Thyroid gland (tissue), 4 donors: ENCODE results near the gene GRIN2A. TPM values are rescaled to one million over a fixed set of nuclear protein-coding genes. Genes with fewer than 3 reads are reported as not detected.

Source experiments
- DNase-seq, 2 donors: peaks; one replicate each; pipeline ENCODE4 v3.0.0-alpha.2; 2019
- H3K27ac ChIP-seq, 3 donors: fragments of 200-600 bp; sonication (generic); 1 replicate in 2 of 3; 2 replicates in 1 of 3; pipeline ENCODE4 v1.5.1; 2016 to 2019; ENCODE audit warnings: mild to moderate bottlenecking in 1 of 3, moderate library complexity in 1 of 3
- H3K27me3 ChIP-seq: fragments of 200-600 bp; sonication (generic); one replicate; pipeline ENCODE4 v1.5.1; 2019
- H3K36me3 ChIP-seq, 2 donors: fragments of 200-600 bp; sonication (generic); one replicate each; pipeline ENCODE4 v1.5.1; 2016 to 2019
- H3K4me1 ChIP-seq, 2 donors: fragments of 200-600 bp; sonication (generic); one replicate each; pipeline ENCODE4 v1.5.1; 2017 to 2019
- H3K4me3 ChIP-seq, 3 donors: fragments of 200-600 bp; sonication (generic); replicated peaks in 1 of 3; 1 replicate in 2 of 3; 2 replicates in 1 of 3; pipeline ENCODE4 v1.5.1; 2016; ENCODE audit warnings: mild to moderate bottlenecking in 1 of 3
- H3K9me3 ChIP-seq: fragments of 200-600 bp; sonication (generic); one replicate; pipeline ENCODE4 v1.5.1; 2017
- POLR2A ChIP-seq, 2 donors: fragments of 450-650 bp; IDR thresholded peaks; one replicate each; pipeline ENCODE4 v1.6.1; 2017; ENCODE audit warnings: antibody characterized with exemption in 2 of 2, mild to moderate bottlenecking in 2 of 2, moderate library complexity in 1 of 2
- WGBS, 2 donors: methylation state at CpG; one replicate each; pipeline ENCODE4 v1.1.5; 2017; 5-methylcytosine and 5-hydroxymethylcytosine counted together
- intact Hi-C: fragments of 100-400 bp; cut with DNase I; formaldehyde crosslinking; loops from one replicate; pipeline ENCODE4 v1.15.1; 2023
- total RNA-seq, 4 donors: library from RNA; depleted of rRNA; stranded (reverse); fragments of >200 nt; gene quantifications; one replicate each; pipeline ENCODE4 v1.2.3, GENCODE V29; 2016
- TF ChIP-seq, protein P1 (sequence below), 6 experiments: fragments of 200-600 bp in 3 of 6; fragments of 450-650 bp in 3 of 6; sonication (generic) in 3 of 6; IDR thresholded peaks; one replicate each; pipeline ENCODE4 v1.5.1; 2016 to 2019; ENCODE audit warnings: antibody characterized with exemption in 6 of 6, mild to moderate bottlenecking in 2 of 6, inconsistent platforms in 1 of 6, moderate library complexity in 1 of 6

GRIN2A gene
- total RNA-seq, 4 donors from 2014 or later: 0.11 to 1.3 (median 0.53) TPM

DNA sequence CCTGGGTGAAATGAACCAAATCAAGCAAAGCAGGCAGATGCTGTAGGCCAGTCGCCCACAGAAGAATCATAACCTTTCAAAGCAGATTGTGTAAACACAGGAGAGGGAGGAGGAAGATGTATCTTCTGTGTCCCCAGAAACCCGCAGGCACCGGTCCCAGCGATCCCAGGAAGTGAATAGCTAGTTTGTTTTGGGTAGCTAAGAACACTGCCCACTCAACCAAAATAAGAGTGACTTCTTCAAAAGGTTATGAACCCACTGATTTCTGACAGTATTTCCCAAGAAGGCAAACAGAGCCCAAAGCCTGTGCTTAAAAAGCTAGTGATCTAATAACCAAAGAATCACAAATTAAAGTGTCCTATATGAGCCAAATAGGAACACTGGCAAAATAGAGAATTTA lies 67.8 kb downstream of the GRIN2A start:
- TF ChIP-seq, protein P1, sequence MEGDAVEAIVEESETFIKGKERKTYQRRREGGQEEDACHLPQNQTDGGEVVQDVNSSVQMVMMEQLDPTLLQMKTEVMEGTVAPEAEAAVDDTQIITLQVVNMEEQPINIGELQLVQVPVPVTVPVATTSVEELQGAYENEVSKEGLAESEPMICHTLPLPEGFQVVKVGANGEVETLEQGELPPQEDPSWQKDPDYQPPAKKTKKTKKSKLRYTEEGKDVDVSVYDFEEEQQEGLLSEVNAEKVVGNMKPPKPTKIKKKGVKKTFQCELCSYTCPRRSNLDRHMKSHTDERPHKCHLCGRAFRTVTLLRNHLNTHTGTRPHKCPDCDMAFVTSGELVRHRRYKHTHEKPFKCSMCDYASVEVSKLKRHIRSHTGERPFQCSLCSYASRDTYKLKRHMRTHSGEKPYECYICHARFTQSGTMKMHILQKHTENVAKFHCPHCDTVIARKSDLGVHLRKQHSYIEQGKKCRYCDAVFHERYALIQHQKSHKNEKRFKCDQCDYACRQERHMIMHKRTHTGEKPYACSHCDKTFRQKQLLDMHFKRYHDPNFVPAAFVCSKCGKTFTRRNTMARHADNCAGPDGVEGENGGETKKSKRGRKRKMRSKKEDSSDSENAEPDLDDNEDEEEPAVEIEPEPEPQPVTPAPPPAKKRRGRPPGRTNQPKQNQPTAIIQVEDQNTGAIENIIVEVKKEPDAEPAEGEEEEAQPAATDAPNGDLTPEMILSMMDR (IDR thresholded peaks at IDR 0.05): no peak
- no peak for TF ChIP-seq POLR2A (IDR thresholded peaks at IDR 0.05)
- intact Hi-C loops: no loop called here
- 6 to 16% methylated on average over 4 of the region's 4 CpGs for WGBS, 2 donors
- peaks cover 16 to 24% of the 10 kb centered on the region in 2 donors for H3K4me1 ChIP-seq
- H3K27ac ChIP-seq: peak overlapping the region; percentile 81 to 85 (median 83)
- DNase-seq: peak; percentile 76 to 83
- H3K36me3 ChIP-seq: no peaks in the 10 kb centered on the region
- H3K27me3 ChIP-seq: no peaks in the 10 kb centered on the region
- no peak overlapping the region for H3K4me3 ChIP-seq
- no peaks in the 10 kb centered on the region for H3K9me3 ChIP-seq

DNA sequence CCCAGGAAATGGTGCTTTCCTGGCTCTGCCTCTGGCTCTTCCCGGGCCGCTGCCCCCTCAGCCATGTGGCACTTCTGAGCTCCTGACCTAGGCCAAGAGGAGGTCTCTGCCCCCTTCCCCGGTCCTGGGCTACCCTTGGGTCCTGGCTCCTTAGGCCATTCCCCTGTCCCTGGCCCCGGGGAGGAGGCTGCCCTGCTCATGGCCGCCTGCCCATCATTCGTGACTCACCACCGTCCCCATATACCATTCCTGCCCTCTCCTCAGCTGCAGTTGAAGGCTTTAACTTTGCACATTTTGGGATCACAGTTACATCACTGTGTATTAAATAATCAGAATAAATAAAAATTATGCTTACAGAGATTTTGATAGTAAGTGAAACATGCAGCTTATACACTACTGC lies 69.0 kb downstream of the GRIN2A start:
- no peaks in the 10 kb centered on the region for H3K27me3 ChIP-seq
- H3K9me3 ChIP-seq: no peaks in the 10 kb centered on the region
- intact Hi-C loops: no loop called here
- no peaks in the 10 kb centered on the region for H3K36me3 ChIP-seq
- no peak for TF ChIP-seq POLR2A (IDR thresholded peaks at IDR 0.05)
- TF ChIP-seq, protein P1 (IDR thresholded peaks at IDR 0.05): no peak
- no peak for DNase-seq
- H3K4me1 ChIP-seq: peaks cover 16 to 24% of the 10 kb centered on the region in 2 donors
- whole genome bisulfite sequencing, 2 donors: 90 to 91% methylated on average over 5 to 7 of the region's 7 CpGs
- no peak overlapping the region for H3K4me3 ChIP-seq
- H3K27ac ChIP-seq: peak overlapping the region in 2 of 3 donors; percentile 81 to 83

DNA sequence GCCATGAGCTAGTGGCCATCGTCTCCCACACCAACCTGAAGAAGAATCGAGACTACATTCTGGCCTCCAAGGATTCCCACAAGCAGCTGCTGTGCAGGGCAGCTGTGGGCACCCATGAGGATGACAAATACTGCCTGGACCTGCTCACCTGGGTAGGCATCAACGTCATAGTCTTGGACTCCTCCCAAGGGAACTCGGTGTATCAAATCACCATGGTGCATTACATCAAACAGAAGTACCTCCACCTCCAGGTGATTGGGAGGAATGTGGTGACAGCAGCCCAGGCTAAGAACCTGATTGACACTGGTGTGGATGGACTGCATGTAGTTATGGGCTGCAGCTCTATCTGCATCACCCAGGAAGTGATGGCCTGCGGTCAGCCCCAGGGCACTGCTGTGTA lies 70.2 kb downstream of the GRIN2A start:
- Histone ChIP-seq H3K27me3 (no peaks in the 10 kb centered on the region), H3K9me3 (no peaks in the 10 kb centered on the region), H3K27ac (no peak overlapping the region), H3K4me1 (peaks cover 16 to 24% of the 10 kb centered on the region in 2 donors), H3K4me3 (no peak overlapping the region), H3K36me3 (no peaks in the 10 kb centered on the region)
- no peak for DNase-seq
- intact Hi-C loops: no loop called here
- WGBS, 2 donors: 92 to 98% methylated on average over 4 to 5 of the region's 5 CpGs
- TF ChIP-seq POLR2A (IDR thresholded peaks at IDR 0.05): no peak
- TF ChIP-seq, protein P1 (IDR thresholded peaks at IDR 0.05): no peak

DNA sequence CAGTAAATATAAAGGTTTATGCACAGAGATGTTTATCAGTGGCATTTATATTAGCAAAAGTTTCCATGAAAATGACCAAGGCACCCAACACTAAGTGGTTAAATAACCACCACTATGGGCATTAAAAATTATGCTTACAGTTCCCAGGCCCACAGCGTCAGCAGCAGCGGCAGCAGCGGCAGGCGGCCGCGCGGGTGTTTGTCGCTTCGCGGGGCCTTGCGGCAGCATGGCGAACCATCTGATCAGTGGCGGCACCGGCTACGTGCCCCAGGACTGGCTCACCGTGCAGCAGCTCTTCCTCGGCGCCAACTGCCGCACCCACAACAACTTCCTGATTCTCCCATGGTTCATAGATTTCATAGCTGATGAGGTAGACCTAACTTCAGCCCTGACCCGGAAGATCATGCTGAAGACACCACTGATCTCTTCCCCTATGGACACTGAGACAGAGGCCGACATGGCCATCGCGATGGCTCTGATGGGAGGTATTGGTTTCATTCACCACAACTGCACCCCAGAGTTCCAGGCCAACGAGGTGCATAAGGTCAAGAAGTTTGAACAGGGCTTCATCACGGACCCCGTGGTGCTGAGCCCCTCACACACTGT lies 71.0 kb downstream of the GRIN2A start:
- Histone ChIP-seq H3K4me3 (no peak overlapping the region), H3K36me3 (no peaks in the 10 kb centered on the region), H3K4me1 (peaks cover 16 to 20% of the 10 kb centered on the region in 2 donors), H3K9me3 (no peaks in the 10 kb centered on the region), H3K27ac (no peak overlapping the region), H3K27me3 (no peaks in the 10 kb centered on the region)
- no peak for DNase-seq
- intact Hi-C loops: no loop called here
- 95 to 97% methylated on average over 24 to 26 of the region's 26 CpGs for WGBS, 2 donors
- no peak for TF ChIP-seq POLR2A (IDR thresholded peaks at IDR 0.05)
- TF ChIP-seq, protein P1 (IDR thresholded peaks at IDR 0.05): no peak

DNA sequence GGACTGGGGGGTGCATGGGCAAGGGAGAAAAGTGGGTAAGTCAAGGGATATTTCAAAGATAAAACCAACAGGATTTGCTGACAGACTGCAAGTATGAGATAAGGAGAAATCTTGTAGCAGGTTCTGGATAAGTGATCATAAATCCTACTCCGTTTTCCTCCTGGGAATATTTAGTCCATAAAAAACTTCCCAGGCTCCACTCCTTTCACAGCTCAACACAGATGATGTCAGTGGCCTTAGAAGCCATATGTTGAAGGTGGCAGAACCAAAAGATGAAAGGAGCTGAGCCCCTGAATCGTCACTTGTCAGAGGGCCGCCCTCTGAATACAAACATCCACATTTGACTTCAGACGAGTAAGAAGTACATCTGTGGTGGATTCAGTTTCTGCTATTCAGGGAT lies 71.7 kb downstream of the GRIN2A start:
- intact Hi-C loops: no loop called here
- TF ChIP-seq POLR2A (IDR thresholded peaks at IDR 0.05): no peak
- TF ChIP-seq, protein P1 (IDR thresholded peaks at IDR 0.05): no peak
- Histone ChIP-seq H3K36me3 (no peaks in the 10 kb centered on the region), H3K4me3 (no peak overlapping the region), H3K4me1 (peaks cover 16 to 19% of the 10 kb centered on the region in 2 donors), H3K9me3 (no peaks in the 10 kb centered on the region), H3K27me3 (no peaks in the 10 kb centered on the region), H3K27ac (no peak overlapping the region)
- 71 to 79% methylated on average over 4 of the region's 4 CpGs for WGBS, 2 donors
- DNase-seq: no peak
